ENCODE measurements around the gene TSPY4. TPM values are rescaled to one million over a fixed set of nuclear protein-coding genes. Genes with fewer than 3 reads are reported as not detected.
"Not testable (repeated sequence)": the region's sequence is repeated elsewhere in the genome, so short reads cannot be mapped to it uniquely, and the experiment has no call there.

The TSPY4 gene, protein sequence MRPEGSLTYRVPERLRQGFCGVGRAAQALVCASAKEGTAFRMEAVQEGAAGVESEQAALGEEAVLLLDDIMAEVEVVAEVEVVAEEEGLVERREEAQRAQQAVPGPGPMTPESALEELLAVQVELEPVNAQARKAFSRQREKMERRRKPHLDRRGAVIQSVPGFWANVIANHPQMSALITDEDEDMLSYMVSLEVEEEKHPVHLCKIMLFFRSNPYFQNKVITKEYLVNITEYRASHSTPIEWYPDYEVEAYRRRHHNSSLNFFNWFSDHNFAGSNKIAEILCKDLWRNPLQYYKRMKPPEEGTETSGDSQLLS
- total RNA-seq, result not detected
- polyA plus RNA-seq, result not detected
- long read RNA-seq, donor 1, result 0 reads
- long read RNA-seq, donor 2, result 0 reads

DNA sequence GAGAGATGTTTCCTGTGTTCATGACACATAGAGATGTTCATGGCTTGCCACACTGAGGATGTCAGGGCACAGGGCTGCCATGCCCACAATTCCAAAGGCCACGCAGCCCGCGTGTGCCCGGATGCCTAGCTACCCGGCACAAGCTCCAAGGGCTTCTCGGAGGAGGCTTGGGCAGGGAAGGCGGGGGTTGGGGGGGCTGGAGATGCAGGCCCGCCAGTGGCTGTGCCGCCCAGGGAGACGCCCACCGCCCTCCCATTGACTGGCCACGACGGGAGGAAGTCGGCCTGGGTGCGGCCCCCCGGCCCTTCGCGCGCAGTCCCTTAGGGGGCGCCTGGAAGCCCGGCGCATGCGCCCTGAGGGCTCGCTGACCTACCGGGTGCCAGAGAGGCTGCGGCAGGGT lies at the start of gene TSPY4:
TSS of gene TSPY4 (plus strand) at position 301 of the 400 bp plus-strand sequence. CDS start at position 347, 46 bp downstream.
- H3K36me3 ChIP-seq (ENCODE audit: insufficient read depth in 1 of 2, low read depth in 1 of 2); H3K9me3 ChIP-seq; H3K4me3 ChIP-seq; ATAC-seq; H3K27ac ChIP-seq; H3K4me1 ChIP-seq; DNase-seq; H3K27me3 ChIP-seq (ENCODE audit: insufficient read depth in 3 of 3, low read length in 2 of 3); intact Hi-C loops (cut with DNase I): not testable (repeated sequence)
- 92% methylated on average over 9 of the region's 26 CpGs; no CpG with 5 or more reads in 2 of the 3 donors for WGBS, 3 donors

DNA sequence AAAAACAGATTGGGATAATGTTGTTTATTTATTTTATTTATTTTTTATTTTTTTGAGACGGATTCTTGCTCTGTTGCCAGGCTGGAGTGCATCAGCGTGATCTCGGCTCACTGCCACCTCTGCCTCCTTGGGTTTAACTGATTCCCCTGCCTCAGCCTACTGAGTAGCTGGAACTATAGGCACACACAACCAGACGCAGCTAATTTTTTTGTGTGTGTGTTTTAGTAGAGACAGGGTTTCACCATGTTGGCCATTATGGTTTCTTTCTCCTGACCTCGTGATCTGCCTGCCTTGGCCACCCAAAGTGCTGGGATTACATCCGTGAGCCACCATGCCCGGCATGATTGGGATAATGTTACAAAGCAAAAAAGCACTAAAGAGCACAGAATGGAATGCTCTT lies 16.3 kb upstream of the TSPY4 start:
- DNase-seq, result no peak
- TF ChIP-seq, protein P1, sequence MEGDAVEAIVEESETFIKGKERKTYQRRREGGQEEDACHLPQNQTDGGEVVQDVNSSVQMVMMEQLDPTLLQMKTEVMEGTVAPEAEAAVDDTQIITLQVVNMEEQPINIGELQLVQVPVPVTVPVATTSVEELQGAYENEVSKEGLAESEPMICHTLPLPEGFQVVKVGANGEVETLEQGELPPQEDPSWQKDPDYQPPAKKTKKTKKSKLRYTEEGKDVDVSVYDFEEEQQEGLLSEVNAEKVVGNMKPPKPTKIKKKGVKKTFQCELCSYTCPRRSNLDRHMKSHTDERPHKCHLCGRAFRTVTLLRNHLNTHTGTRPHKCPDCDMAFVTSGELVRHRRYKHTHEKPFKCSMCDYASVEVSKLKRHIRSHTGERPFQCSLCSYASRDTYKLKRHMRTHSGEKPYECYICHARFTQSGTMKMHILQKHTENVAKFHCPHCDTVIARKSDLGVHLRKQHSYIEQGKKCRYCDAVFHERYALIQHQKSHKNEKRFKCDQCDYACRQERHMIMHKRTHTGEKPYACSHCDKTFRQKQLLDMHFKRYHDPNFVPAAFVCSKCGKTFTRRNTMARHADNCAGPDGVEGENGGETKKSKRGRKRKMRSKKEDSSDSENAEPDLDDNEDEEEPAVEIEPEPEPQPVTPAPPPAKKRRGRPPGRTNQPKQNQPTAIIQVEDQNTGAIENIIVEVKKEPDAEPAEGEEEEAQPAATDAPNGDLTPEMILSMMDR (IDR thresholded peaks at IDR 0.05), result no peak
- H3K27ac ChIP-seq, result no peak overlapping the region
- H3K4me3 ChIP-seq, result no peak overlapping the region
- no peaks in the 10 kb centered on the region for H3K9me3 ChIP-seq
- H3K36me3 ChIP-seq (ENCODE audit: insufficient read depth in 1 of 2, low read depth in 1 of 2), result no peaks in the 10 kb centered on the region
- intact Hi-C loops (cut with DNase I), result no loop called here
- ATAC-seq, result no peak
- H3K4me1 ChIP-seq, result no peaks in the 10 kb centered on the region
- 50 to 56% methylated on average over 7 of the region's 7 CpGs; no CpG with 5 or more reads in 1 of the 3 donors for WGBS, 3 donors
- H3K27me3 ChIP-seq (ENCODE audit: insufficient read depth in 3 of 3, low read length in 2 of 3), result no peaks in the 10 kb centered on the region

DNA sequence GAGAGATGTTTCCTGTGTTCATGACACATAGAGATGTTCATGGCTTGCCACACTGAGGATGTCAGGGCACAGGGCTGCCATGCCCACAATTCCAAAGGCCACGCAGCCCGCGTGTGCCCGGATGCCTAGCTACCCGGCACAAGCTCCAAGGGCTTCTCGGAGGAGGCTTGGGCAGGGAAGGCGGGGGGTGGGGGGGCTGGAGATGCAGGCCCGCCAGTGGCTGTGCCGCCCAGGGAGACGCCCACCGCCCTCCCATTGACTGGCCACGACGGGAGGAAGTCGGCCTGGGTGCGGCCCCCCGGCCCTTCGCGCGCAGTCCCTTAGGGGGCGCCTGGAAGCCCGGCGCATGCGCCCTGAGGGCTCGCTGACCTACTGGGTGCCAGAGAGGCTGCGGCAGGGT lies 20.2 kb downstream of the TSPY4 start, which contains the start of gene TSPY8:
TSS of gene TSPY8 (plus strand) at position 301 of the 400 bp plus-strand sequence. CDS start at position 347, 46 bp downstream.
- H3K36me3 ChIP-seq (ENCODE audit: insufficient read depth in 1 of 2, low read depth in 1 of 2), result not testable (repeated sequence)
- WGBS, 3 donors, result 85% methylated on average over 9 of the region's 25 CpGs; no CpG with 5 or more reads in 2 of the 3 donors

More for the DNA sequence above, 20.2 kb downstream of the TSPY4 start, which contains the start of gene TSPY8:
- H3K4me1 ChIP-seq; ATAC-seq; DNase-seq; H3K4me3 ChIP-seq; H3K27ac ChIP-seq; intact Hi-C loops (cut with DNase I); H3K27me3 ChIP-seq (ENCODE audit: insufficient read depth in 3 of 3, low read length in 2 of 3); H3K9me3 ChIP-seq: not testable (repeated sequence)

Other genes starting within 250 kb of the TSPY4 start
- not detected for gene TSPY8, start 20.3 kb downstream of the TSPY4 start, total RNA-seq
- gene TSPY8, start 20.3 kb downstream of the TSPY4 start, polyA plus RNA-seq, result not detected
- gene TSPY3, start 61.0 kb downstream of the TSPY4 start, total RNA-seq, result not detected
- not detected for gene TSPY3, start 61.0 kb downstream of the TSPY4 start, polyA plus RNA-seq
- not detected for gene TSPY1, start 129.5 kb downstream of the TSPY4 start, total RNA-seq
- not detected for gene TSPY1, start 129.5 kb downstream of the TSPY4 start, polyA plus RNA-seq
- not detected for gene TSPY9, start 149.8 kb downstream of the TSPY4 start, total RNA-seq
- not detected for gene TSPY9, start 149.8 kb downstream of the TSPY4 start, polyA plus RNA-seq
- not detected for gene TSPY10, start 190.4 kb downstream of the TSPY4 start, total RNA-seq
- gene TSPY10, start 190.4 kb downstream of the TSPY4 start, polyA plus RNA-seq, result not detected